Stimulated activated CD4-positive, alpha-beta T cell treated with anti-CD3 and anti-CD28 coated beads, Interleukin-4, amount 100 ng/mL, for 4 hours (primary cell): ENCODE results near the gene MOB3B.
"Not testable (repeated sequence)": the region's sequence is repeated elsewhere in the genome, so short reads cannot be mapped to it uniquely, and the experiment has no call there.

Experiments used
- DNase-seq, 2 experiments: peaks; one replicate each; pipeline ENCODE4 v3.0.0-alpha.2; 2020

Gene MOB3B

DNA sequence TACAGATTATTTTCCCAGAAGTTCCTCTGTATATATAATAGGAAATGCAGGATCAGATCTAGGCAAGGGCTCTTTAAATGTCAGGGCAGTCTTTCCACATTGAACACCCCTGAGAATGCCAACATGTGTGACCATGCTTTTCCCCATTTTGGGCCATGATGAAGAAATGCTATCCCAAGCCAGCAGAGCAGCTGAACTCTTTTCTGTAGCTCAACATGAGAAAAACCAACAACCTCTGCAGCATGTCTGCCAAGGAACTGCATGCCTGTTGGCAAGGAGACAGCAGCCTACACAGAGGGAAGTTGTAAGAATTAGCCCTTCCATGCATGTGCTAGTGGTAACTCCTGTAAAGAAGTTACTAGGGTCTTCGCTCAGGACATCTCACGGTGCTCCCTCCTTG is 15.1 kb downstream of the MOB3B start:
- no peak for DNase-seq

DNA sequence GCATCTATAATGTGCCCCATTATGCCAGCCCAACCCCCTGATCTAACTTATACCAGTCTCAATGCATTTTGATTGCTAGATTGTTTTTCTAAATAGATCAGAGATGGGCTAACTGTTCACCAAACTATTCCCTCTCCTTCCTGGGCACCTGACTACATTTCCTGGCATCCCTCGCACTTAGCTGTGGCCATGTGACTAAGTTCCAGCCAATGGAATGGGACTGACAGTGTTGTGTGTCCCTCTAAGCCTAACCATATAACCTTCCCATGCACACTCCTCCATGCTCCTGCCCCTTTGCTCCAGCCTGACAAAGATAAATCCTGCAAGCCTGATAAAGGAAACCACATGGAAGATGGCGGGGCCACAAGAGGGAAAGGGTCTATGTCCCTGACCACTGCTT is 17.8 kb downstream of the MOB3B start:
- no peak for DNase-seq

DNA sequence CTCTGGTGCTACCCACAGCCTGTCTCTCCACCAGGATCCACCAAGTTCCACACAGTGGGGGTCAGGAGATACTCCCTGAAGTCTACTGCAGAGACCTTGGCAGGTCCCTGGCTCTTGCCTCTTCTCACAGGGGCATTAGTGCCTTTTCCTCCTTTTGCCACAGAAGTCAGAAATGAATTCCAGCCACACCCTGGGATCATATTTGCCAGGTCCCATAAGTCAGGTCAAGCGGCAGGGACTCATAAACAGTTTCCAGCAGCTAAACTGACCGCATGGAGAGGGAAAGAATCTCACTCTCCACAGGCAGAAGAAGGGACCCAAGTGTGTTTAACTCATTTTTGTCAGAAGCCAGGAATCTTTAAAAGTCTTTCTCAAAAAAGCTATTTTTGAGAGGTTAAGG is 18.8 kb downstream of the MOB3B start:
- no peak for DNase-seq

DNA sequence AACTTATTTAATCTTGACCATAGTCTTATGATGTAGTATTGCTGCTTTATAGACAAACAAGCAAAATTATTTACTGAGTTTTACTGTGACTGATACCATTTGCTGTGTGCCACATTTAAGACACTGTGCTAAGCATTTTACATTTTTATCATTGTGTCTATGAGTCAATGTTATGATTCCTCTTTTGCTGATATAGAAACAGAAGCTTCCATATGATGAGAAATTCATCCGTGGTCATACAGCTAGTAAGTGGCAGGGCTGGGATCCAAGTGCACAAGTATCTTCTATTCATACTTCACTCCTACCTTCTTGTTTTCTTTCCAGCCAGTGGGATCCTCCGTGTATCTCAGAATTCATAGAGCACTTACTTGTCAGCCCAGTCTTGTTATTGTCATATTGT is 22.6 kb downstream of the MOB3B start:
- DNase-seq = no peak

DNA sequence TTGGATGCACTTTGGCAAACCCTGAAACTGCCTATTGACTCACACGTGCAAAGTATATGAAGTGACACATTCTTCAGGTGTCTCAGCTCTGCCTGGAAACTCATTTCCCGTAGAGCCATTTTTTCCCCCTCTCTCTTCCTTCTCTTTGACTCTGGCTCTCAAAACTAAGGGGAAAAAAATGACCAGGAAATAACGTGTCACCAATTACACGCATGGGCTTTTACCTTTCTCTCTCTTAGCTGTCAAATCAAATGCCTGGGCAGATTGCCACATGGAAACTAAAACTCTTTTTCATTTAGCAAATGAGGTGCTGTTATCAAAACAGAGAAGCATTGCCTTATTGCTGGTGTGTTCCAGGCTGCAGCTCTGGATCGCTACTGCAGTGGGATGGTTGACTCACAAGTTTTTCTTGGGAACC is 23.9 kb downstream of the MOB3B start:
- no peak for DNase-seq

DNA sequence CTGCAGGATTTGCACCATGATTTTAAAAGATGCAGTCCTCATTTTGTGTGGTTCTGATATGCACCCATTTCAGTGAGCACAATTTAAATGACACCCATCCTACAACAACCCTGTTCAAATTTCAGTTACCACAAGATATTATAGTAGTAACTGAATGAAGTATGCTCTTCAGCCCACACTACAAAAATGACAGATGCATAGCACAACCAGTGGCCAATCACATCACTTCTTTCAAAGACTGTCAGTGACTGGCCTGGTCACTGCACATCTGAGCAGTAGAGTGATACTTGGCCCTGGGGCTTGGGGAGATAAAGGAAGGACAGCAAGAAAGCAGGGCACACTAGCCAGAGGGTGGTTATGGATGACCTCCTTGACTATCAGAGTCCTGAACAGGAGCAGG is 25.4 kb downstream of the MOB3B start:
- no peak for DNase-seq

DNA sequence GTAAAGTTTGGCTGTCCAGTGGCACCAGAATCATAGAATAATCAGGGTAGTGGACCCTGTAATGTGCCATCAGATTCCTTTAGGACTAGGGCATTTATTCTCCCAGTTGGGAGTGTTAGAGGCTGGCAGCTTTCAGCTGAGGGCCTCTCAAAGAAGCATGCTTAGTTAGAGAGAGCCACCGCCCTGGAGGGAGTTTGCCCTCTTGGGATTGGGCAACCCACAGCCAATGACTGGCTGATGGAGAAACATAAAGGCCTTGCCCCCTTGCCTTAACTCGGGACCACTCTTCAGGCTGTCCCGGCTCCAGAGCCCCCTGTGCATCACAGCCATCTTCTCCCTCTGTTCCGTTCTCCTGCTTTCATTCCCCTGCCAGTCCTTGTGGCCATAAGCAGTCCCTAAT is 26.0 kb downstream of the MOB3B start:
- DNase-seq = no peak

DNA sequence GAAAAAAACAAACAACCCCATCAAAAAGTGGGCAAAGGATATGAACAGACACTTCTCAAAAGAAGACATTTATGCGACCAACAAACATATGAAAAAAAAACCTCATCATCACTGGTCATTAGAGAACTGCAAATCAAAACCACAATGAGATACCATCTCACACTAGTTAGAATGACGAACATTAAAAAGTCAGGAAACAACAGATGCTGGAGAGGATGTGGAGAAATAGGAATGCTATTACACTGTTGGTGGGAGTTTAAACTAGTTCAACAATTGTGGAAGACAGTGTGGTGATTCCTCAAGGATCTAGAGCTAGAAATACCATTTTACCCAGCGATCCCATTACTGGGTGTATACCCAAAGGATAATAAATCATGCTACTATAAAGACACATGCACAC is 28.7 kb downstream of the MOB3B start:
- not testable (repeated sequence) for DNase-seq

DNA sequence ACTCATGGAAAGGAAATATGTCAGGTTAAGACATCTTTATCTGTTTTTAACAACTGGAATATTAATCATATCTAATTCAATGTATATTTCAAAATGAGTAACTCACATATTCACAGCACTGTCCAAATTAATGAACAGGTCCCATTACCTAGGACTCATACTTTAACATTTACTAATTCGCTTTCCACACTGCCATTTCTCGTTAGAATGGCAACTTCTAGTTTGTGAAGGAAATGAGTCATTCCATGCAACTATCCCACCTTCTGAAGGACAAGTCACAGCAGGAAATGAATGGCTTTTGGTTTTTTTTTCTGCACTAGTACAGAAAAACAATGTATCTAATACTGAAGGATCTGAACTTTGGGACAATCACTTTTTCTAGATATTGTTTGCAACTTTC is 30.2 kb downstream of the MOB3B start:
- no peak for DNase-seq

DNA sequence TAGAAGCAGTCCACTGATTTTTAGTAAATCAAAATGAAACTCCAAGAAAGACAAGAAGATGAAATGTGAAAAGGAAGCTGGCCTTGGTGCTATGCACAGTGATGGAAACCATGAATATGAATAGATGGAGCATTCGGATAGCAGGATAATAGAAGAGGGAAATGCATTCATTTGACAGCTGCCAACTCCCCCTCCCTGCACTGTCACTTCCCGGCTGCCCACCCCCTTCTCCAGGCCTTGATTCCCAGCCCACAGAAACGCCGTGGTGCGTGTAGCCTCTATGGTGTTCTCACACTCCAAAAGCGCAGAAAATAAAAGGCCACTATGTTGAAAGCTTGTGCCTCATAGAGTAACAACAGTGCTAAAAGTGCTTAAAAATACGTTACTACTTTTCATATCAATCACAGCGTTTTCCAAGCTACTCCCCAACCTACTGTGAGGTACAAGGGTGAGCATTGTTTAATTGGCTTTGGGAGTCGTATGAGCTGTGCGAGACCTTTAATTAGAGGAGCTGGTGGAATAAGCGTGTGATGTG is 31.7 kb downstream of the MOB3B start:
- no peak for DNase-seq

DNA sequence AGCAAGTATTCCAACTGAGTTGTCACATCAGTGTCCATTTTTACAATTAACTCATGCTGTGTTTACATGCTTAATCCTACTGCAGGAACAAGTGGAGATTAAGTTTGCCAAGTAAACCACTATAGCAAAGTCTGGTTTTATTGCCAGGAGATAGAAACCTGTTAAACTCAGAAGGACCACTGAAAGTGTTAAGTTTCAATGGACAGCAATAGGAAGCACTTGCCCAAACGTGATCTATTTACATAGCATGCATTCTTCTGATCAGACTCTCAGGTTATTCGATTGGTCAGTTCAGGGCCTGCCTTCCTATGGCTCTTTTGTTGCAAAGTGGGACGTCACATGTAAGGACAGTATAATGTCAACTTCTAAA is 33.5 kb downstream of the MOB3B start:
- DNase-seq = no peak

DNA sequence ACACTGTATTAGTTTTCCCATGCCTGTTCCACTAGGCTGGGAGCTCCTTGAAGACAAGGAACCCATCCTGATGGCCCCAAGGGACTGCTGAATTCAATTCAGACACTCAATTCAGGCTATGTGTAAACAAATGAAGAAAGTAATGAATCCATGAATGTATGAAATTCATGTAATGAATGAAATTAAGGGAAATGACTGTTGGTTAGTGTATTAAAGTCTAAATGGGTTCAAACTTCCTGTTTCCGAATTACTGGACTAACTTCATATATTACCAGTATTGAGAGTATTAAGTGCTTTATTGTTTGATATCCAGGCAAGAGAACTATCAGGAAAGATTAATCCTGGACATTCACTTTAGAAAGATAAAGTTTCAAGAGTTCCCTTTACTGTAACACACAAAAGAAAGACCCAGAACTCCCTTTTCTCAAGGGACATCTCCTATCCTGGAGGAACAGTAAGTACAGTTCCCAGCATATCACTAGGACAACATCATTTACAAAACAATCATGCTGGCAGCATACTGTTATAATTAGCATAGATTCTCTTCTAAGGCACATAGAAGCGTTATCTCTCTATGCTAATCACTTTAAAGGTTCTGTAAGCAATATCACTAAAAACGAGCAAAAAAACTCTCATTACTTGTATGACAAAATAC is 34.0 kb downstream of the MOB3B start:
- no peak for DNase-seq

DNA sequence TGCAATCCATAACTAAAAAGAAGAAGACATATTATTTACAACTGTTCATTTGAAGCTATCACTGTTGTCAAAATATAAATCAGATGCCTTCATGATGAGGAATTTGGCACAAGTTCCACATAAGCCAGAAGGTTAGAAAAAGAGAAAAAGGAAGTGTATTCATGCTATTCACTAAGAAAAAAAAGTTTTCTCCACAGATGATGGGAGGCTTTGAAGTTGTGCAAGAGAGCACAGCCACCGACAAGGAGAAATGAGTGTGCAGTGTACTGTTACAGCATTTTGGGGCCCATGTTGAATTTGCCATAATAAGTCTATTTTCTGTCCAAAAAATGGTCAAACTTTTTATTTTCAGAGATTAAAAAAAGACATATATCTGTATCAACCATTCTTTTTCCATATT is 38.5 kb downstream of the MOB3B start:
- DNase-seq = no peak

DNA sequence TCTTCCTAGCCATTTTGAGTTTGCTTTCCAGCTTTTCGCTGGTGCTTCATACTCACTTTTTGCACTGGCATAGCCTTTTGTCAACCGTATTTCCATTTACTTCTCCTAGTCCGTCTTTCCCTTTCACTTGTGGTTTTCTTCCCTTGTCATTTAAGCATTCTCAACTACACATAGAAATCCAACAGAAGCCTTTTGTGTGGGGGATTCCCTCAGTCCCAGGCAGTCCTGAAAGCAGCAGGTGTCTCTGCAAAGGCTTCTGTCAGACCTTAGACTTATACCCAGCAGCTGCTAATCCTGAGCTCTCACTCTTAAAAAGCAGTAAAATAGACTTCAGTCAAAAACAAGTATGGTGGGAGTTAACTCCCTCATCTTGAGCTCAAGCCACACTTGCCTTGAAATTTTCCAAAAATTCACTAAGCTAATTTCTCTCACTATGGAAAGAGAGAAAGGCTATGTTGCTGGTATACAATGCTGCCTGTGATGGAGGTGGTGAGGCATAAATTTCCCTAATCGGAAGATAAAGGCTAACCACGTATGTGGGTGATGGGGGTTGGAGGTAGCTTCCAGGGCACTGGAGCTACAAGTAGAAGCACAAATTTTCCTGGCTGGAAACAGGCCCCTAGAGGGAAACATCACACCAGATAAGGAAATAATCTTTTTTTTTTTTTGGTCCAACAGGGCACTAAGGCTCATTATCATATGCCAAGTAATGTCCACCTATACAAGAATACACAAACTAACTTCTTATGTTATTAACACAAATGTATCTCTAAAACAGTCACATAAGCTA is 40.3 kb downstream of the MOB3B start:
- DNase-seq = no peak

DNA sequence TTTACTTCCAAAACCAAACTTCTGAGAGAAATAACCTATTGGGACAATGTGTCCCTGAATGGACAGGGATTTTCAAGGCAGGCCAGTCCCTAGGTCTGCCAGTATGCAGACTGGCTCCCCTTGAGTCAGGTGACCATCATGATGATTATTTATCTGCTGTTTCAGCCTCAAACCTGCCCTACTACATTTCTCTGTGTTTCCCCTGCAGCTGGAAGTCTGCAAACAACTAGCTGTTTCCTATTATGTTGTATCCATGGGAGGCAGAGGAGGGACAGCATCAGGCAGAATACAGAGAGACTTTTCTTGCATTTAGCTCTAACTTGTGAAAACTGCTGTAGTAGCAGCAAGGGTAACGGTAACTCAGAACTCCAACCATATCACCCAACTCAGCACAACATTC is 41.7 kb downstream of the MOB3B start:
- DNase-seq = no peak

DNA sequence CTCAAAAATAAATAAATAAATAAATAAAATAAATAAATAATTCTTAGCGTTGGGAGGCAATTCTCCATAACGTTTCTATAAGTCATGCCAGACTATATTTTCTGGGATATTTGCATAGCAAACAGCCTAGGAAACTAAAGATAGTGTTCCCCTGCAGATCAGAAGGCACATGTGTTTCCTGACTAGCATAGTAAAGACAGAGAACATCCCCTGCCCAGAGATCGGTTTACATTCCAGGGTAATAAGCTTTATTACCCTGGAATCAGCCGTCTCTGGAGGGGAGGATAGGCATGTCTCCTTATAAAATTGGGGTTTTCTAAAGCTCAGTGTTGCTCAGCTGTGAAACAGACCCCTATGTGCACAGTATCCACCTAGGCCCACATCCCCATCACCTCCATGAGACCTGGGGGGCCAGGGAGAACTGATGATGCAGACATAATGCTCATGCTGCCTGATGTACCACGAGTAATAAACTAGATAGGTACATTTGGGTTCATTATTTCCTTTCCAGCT is 42.4 kb downstream of the MOB3B start:
- no peak for DNase-seq

DNA sequence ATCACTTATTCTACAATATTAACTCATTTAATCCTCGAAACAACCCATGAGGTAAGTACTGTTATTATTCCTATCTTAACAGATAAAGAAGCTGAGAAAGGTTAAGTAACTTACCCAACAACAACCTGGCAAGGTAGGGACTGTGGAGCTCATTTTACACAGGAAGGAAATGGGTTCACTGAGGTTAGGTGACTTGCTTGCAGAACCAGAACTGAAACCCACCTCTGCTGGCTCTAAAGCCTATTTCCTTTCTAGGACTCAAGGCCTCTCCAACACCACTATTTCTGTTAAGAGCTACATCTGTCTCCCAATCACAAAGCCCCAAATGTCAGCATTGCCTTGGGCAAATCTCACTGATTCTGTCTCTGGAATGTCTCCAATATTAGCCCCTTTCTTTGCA is 44.5 kb downstream of the MOB3B start:
- no peak for DNase-seq

DNA sequence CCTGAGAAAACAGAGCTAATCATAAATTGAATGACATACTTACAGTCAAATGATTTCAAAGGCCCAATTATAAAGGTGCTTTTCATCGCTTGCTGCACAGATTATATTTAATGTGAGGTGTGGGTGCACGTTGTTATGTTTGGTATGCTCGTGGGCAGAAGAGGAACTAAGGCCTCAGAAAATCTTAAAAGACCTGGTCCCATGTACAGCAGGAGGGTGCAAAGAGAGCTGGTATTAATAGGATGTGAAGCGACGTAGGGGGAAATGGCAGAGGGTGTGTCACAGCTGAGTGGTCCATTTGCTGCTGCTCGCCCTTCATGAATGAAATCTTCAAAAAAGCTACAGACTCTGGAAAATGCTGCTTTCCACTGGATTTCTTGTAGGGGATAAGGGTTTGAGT is 46.0 kb downstream of the MOB3B start:
- DNase-seq = no peak

DNA sequence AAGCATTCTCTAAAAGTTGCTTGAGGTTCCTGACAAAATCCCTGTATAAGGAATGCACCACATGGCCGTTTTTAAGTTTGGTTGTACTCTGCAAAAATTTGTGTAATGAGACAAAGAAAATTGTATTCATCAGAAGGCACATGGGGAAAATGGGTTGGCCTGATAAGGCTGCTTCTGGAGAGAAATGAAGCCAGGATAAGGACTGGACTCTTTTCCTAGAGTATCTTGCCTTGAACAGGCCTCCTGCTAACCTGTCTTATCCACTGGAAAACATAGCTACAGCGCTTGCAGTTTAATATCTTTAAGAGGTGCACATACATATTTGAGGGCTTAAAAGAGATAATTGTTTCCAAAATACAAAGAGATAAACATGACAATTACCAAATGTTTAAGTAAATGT is 46.9 kb downstream of the MOB3B start:
- no peak for DNase-seq

DNA sequence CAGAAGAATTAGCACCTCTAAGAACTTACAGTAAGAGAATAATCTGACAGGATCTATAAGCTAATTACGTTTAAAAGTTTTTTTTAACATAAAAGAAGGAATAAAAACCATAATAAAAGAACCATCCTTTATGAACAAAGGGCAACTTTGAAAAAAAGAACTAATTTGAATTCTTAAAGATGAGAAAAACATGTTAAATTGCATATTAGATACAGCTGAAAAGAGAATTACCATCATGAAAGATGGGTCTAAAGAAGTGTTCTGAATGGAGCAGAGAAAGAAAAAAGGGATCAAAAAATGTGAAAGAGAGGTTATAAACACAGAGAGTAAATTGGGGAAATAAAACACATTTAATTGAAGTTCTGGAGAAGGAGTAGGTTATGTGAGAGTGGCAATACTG is 51.3 kb downstream of the MOB3B start:
- DNase-seq = no peak

DNA sequence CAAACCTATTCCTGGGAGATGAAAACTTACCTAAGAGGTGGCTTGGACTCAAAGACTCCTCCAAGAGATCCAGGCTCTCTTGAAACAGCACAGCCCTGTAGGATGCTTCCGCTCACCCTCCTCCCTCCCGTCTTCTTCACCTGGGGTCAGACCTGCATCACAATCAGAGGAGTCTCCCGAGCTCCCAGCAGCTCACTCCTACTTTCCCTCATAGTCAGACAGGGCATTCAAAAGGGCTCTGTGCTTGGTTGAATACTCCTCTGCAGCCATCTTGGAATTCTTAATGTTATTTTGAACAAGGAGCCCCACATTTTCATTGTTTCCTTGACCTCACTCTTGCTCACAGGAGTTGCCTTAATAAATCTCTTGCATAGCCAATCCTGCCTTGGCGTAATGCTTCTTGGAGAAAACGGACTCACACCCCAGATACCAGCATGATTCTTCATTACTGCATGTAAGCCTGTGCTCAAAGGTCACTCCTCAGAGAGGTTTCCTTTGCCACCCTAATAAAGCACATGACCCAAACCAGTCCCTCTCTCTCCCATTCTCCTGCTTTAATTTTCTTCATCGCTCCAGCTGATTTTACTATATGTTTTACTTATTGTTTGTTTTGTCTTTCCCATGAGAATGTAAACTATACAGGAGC is 52.6 kb downstream of the MOB3B start:
- DNase-seq = no peak

DNA sequence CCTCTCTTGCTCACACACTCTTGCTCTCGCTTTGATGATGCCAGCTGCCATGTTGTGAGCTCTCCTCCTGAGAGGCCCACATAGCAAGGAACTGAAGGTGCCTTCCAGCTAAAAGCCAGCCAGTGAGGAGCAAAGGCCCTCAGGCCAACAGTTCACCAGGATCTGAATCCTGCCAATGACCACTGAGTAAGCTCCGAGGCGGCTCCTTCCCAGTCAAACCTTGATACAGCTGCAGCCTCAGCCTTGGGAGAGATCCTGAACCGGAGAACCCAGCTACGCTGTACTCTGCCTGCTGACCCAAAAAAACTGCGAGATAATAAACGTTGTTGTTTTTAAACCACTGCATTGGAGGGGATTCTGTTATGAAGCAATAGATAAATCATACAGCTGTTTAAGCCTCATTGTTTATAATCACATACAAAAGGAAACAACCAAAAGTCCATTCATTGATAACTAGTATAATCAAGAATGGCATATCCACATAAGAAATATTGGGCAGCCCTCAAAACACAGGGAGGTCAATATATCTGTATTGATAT is 54.5 kb downstream of the MOB3B start:
- DNase-seq = no peak

DNA sequence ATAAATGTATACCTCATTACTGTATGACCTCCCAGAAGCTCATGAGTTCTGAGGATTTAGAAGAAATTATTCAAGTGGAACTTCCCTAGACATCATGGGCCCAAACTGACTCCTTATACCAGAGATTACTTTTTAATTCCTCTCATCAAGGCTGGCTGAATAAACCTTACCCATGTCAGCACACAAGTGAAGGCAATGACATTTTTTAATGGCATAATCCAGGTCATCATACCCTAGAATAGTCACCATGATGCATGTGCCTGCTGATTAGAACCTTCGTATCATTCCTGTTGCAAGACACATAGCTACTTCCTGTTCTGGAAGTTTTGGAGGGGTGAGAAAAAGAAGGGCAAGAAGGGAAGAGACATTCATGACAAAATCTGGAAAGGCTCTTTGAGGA is 55.3 kb downstream of the MOB3B start:
- no peak for DNase-seq

DNA sequence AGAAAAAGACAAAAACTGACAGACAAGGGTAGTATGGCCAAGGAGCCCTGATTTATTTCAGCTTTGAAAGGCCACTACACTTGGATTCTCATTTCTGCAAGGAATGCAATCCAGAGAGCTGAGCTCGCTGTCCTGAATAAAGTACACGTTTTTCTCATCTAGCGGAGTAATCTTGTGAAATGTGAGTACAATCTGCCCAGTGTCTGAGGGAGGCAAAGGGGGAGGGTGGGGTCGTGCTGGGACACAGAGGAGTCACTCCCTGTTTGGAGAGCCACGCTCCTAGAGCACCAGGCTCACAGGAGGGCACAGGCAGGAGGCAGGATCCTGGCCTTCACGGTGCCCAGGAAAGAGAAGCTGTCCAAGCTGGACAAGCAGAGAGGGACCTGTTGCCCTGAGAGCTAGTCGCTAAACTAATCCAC is 56.5 kb downstream of the MOB3B start:
- no peak for DNase-seq
